HG02763 (cell line): Measurements from ENCODE around the gene CCDC57.
"Not testable (repeated sequence)": the region's sequence is repeated elsewhere in the genome, so short reads cannot be mapped to it uniquely, and the experiment has no call there.

Source experiments
- ATAC-seq: cut with Tn5 transposase; IDR thresholded peaks from one replicate; pipeline ENCODE4 v1.9.1; 2021; ENCODE audit warnings: mild to moderate bottlenecking, moderate library complexity; ENCODE audit not compliant: unreplicated experiment

Gene CCDC57

GRCh38 chr17:82156284-82156925 is 56.2 kb downstream of the CCDC57 start:
- ATAC-seq, result no peak

GRCh38 chr17:82155606-82156005 is 57.0 kb downstream of the CCDC57 start:
- ATAC-seq, result no peak

DNA sequence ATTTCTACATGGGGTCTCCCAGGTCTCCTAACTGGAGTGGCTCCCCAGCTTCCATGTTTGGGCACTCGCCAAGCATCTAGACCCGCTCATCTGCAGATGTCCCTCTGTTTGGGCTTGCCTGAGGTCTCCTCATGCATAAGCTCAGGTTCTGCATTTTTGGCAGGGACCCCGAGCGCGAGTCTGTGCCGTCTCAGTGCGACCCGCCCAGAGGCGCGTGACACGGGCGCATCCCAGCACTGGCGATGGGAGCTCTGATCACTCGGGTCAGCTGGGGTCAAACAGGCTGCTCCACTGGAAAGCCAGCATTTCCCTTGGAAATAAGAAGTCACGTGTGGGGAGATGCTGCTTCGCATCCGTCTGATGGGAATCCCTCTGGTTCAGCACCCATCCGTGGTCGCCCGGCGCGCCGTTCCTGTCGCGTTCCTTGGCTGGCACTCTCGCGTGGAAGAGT is 57.7 kb downstream of the CCDC57 start:
- ATAC-seq, result no peak

- no peak for ATAC-seq
Measured at GRCh38 chr17:82153745-82154375, 58.8 kb downstream of the CCDC57 start.

- no peak for ATAC-seq
Measured at GRCh38 chr17:82153295-82153691, 59.3 kb downstream of the CCDC57 start.

GRCh38 chr17:82152556-82153294 is 59.9 kb downstream of the CCDC57 start:
- no peak for ATAC-seq

DNA sequence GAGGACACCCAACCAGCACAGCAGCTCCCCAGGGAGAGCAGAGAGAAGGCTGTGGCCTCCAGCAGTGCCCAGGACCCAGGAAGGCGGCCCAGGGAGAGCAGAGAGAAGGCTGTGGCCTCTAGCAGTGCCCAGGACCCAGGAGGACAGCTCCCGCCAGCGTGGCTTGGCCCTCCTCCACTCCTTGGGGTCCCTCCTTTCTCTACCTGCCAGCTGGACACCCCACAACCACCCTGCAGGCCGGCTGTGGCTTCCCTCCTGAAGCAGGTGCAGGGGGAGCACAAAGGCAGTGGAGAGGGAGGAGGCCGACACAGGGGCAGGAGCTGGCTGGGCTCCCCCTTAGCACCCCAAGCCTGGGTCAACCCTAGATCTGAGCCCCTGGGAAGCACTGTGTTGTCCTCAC is 60.5 kb downstream of the CCDC57 start:
- ATAC-seq, result no peak

GRCh38 chr17:82151106-82151957 is 61.3 kb downstream of the CCDC57 start:
- ATAC-seq, result no peak

GRCh38 chr17:82149401-82150099 is 63.1 kb downstream of the CCDC57 start:
- no peak for ATAC-seq

GRCh38 chr17:82148997-82149396 is 63.6 kb downstream of the CCDC57 start:
- no peak for ATAC-seq

DNA sequence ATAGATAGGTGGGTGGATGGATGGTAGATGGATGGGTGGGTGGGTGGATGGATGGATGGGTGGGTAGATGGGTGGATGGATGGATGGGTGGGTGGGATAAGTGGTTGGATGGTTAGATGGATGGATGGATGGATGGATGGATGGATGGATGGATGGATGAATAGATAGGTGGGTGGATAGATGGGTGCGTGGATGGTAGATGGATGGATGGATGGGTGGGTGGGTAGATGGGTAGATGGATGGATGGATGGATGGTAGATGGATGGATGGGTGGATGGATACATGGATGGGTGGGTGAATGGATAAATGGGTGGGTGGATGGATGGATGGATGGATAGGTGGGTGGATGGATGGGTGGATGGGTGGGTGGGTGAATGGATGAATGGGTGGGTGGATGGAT is 64.6 kb downstream of the CCDC57 start:
- ATAC-seq, result no peak

DNA sequence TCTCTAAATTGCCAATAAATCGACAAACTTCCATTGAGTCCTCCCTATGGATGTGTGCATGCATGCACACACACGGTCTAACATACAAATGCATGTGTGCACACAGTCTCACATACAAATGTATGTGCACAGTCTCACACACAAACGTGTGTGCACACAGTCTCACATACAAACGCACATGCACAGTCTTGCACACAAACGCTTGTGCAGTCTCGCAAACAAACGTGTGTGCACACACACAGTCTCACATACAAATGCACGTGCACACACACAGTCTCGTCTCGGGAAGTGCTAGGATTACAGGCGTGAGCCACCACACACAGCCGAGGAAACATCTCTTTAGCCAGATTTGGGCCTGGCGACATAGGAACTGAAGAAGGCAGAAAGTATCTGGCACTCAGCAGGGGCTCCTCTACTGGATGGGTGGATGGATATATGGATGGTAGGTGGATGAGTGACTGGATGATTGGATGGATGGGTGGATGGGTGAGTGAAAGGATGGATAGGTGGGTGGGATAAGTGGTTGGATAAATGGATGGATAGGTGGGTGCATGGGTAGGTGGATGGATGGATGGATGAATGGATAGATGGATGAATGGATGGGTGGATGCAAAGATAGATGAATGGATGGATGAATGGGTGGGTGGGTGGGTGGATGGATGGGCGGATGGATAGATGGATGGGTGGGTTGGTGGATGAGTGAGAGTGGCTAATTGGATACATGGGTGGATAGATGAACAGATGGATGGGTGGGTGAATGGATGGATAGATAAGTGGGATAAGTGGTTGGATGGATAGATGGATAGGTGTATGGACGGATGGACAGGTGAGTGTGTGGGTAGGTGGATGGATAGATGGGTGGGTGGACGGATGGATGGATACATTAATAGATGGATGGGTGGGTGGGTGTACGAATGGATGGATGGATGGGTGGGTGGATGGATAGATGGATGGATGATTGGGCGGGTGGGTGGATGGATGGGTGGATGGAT is 65.7 kb downstream of the CCDC57 start:
- no peak for ATAC-seq

GRCh38 chr17:82145550-82146155 is 67.0 kb downstream of the CCDC57 start:
- no peak for ATAC-seq

DNA sequence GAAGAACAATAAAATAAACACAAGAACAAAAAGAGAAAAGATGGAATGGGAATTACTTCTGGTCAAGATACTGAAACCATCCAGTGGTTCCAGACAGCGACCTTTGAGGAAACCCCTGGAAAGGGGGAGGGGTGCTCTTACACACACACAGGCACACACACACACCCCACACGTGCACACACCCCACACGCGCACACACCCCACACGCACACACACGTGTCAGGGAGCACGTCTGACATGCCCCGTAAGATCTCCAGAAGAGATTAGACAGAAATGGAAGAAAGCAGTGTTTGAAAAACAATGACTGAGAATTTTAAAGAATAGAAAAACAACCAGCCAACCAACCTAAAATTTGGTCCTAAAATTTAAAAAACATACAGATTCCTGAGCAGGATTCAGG is 69.3 kb downstream of the CCDC57 start:
- ATAC-seq, result no peak

GRCh38 chr17:82139961-82140360 is 72.7 kb downstream of the CCDC57 start:
- ATAC-seq, result not testable (repeated sequence)

GRCh38 chr17:82138511-82138992 is 74.1 kb downstream of the CCDC57 start:
- ATAC-seq, result no peak

- ATAC-seq, result no peak
Measured at GRCh38 chr17:82134101-82134500, 78.5 kb downstream of the CCDC57 start.

GRCh38 chr17:82133166-82133953 is 79.3 kb downstream of the CCDC57 start:
- ATAC-seq, result not testable (repeated sequence)
